H1 (cell line): ENCODE measurements around the gene SLC26A1. TPM values are rescaled to one million over a fixed set of nuclear protein-coding genes. Genes with fewer than 3 reads are reported as not detected.

Experiments used
- CTCF ChIA-PET: fragments of 300-600 bp; sonication (Branson Sonifier 250); formaldehyde crosslinking; loops from one replicate; lab custom pipeline; 2021; ENCODE audit not compliant: partially characterized antibody; lab: Charles Lee
- POLR2A ChIA-PET: fragments of 300-600 bp; sonication (Branson Sonifier 250); formaldehyde crosslinking; loops from one replicate; lab custom pipeline; 2021; ENCODE audit warnings: inconsistent platforms; ENCODE audit not compliant: partially characterized antibody; lab: Charles Lee
- DNase-seq, 2 experiments: peaks; one replicate each; pipeline versions ENCODE4 v3.0.0 to v3.0.0-alpha.2; 2010 to 2022; ENCODE audit warnings: low spot score in 2 of 2, low read depth in 1 of 2, mixed read lengths in 1 of 2
- FAIRE-seq: peaks from 2 replicates; lab custom pipeline; 2011; peaks lifted over from hg19 to GRCh38; lab: Jason Lieb, UNC
- H2AFZ ChIP-seq: 2 replicates; pipeline ENCODE4 v1.8.1; 2012; ENCODE audit warnings: low read length, inconsistent platforms
- H2AK5ac ChIP-seq: 2 replicates; pipeline ENCODE4 v1.6.1; 2013; ENCODE audit warnings: low read depth, low read length
- H2BK120ac ChIP-seq: replicated peaks from 2 replicates; pipeline ENCODE3; 2013; ENCODE audit warnings: low read depth, low read length, inconsistent platforms
- H2BK12ac ChIP-seq: 2 replicates; pipeline ENCODE4 v1.6.1; 2013; ENCODE audit warnings: low read depth, low read length
- H2BK15ac ChIP-seq: 2 replicates; pipeline ENCODE4 v1.6.1; 2013; ENCODE audit warnings: low read length
- H2BK20ac ChIP-seq: 2 replicates; pipeline ENCODE4 v1.6.1; 2013; ENCODE audit warnings: low read length
- H2BK5ac ChIP-seq: 2 replicates; pipeline ENCODE4 v1.6.1; 2013; ENCODE audit warnings: low read depth, low read length
- H3K14ac ChIP-seq: 2 replicates; pipeline ENCODE4 v1.6.1; 2013; ENCODE audit warnings: inconsistent platforms; ENCODE audit not compliant: insufficient read length
- H3K18ac ChIP-seq: 2 replicates; pipeline ENCODE4 v1.6.1; 2013; ENCODE audit warnings: low read length; ENCODE audit errors: extremely low read depth
- H3K23ac ChIP-seq: 2 replicates; pipeline ENCODE4 v1.6.1; 2013; ENCODE audit warnings: inconsistent platforms; ENCODE audit not compliant: insufficient read length
- H3K23me2 ChIP-seq: 2 replicates; pipeline ENCODE4 v1.6.1; 2013; ENCODE audit warnings: low read depth, low read length
- H3K27ac ChIP-seq: 2 replicates; pipeline ENCODE4 v1.6.1; 2011; ENCODE audit warnings: low read depth, low read length, inconsistent platforms
- H3K27me3 ChIP-seq, 4 experiments: replicated peaks in 1 of 4; 1 replicate in 1 of 4; 2 replicates in 3 of 4; pipeline versions ENCODE4 v1.6.1 to v1.8.1; 2011 to 2013; ENCODE audit warnings: low read length in 3 of 4, mild to moderate bottlenecking in 3 of 4, inconsistent platforms in 2 of 4, mixed read lengths in 2 of 4, moderate library complexity in 1 of 4; ENCODE audit not compliant: control insufficient read depth in 3 of 4, insufficient read depth in 3 of 4; ENCODE audit errors: extremely low read depth in 1 of 4
- H3K36me3 ChIP-seq, 4 experiments: 2 replicates each; pipeline versions ENCODE4 v1.6.1 to v1.8.1; 2011 to 2013; ENCODE audit warnings: mild to moderate bottlenecking in 4 of 4, low read length in 3 of 4, moderate library complexity in 2 of 4, control low read depth in 1 of 4, inconsistent platforms in 1 of 4; ENCODE audit not compliant: insufficient read depth in 4 of 4, control insufficient read depth in 2 of 4
- H3K4ac ChIP-seq: replicated peaks from 2 replicates; pipeline ENCODE3; 2013; ENCODE audit warnings: low read length, low read depth, mixed read lengths, inconsistent platforms; ENCODE audit not compliant: insufficient read length
- H3K4me1 ChIP-seq, 4 experiments: replicated peaks in 1 of 4; 1 replicate in 1 of 4; 2 replicates in 3 of 4; pipeline versions ENCODE4 v1.6.1 to v1.8.1; 2011 to 2013; ENCODE audit warnings: low read length in 3 of 4, inconsistent platforms in 2 of 4, mixed read lengths in 1 of 4; ENCODE audit not compliant: insufficient read depth in 4 of 4, control insufficient read depth in 3 of 4
- H3K4me2 ChIP-seq, 2 experiments: 2 replicates each; pipeline versions ENCODE4 v1.6.1 to v1.8.1; 2011 to 2013; ENCODE audit warnings: low read depth in 2 of 2, low read length in 2 of 2, control low read depth in 1 of 2, inconsistent platforms in 1 of 2, mild to moderate bottlenecking in 1 of 2; ENCODE audit not compliant: insufficient read depth in 1 of 2
- H3K4me3 ChIP-seq, 4 experiments: fragments of 200-600, 300-600 bp in 1 of 4; sonication (generic), shearing (Covaris generic), sonication (Bioruptor Twin) in 1 of 4; 2 replicates each; pipeline versions ENCODE4 v1.5.1 to v1.8.1; 2011 to 2016; ENCODE audit warnings: low read length in 4 of 4, low read depth in 3 of 4, control low read depth in 2 of 4, inconsistent platforms in 2 of 4, mild to moderate bottlenecking in 2 of 4, mixed read lengths in 1 of 4, moderate library complexity in 1 of 4; ENCODE audit not compliant: insufficient read depth in 2 of 4; ENCODE audit errors: extremely low read depth in 1 of 4
- H3K56ac ChIP-seq: replicated peaks from 2 replicates; pipeline ENCODE3; 2013; ENCODE audit warnings: low read depth, mild to moderate bottlenecking, mixed read lengths, low read length, inconsistent platforms; ENCODE audit not compliant: insufficient read length
- H3K79me1 ChIP-seq: 2 replicates; pipeline ENCODE4 v1.6.1; 2013; ENCODE audit warnings: low read depth, low read length, control low read depth
- H3K79me2 ChIP-seq, 2 experiments: 2 replicates each; pipeline versions ENCODE4 v1.6.1 to v1.8.1; 2012 to 2013; ENCODE audit warnings: low read length in 2 of 2, mild to moderate bottlenecking in 2 of 2, inconsistent platforms in 1 of 2; ENCODE audit not compliant: insufficient read depth in 2 of 2, control insufficient read depth in 1 of 2
- H3K9ac ChIP-seq, 4 experiments: replicated peaks in 1 of 4; 1 replicate in 1 of 4; 2 replicates in 3 of 4; pipeline versions ENCODE4 v1.6.1 to v1.8.1; 2011 to 2013; ENCODE audit warnings: low read depth in 3 of 4, low read length in 3 of 4, control low read depth in 2 of 4, mild to moderate bottlenecking in 2 of 4, moderate library complexity in 2 of 4, inconsistent platforms in 1 of 4; ENCODE audit errors: extremely low read depth in 1 of 4
- H3K9me3 ChIP-seq, 2 experiments: 2 replicates each; pipeline versions ENCODE4 v1.6.1 to v1.8.1; 2012 to 2013; ENCODE audit warnings: mild to moderate bottlenecking in 2 of 2, moderate library complexity in 2 of 2, control low read depth in 1 of 2, inconsistent platforms in 1 of 2, low read depth in 1 of 2, low read length in 1 of 2, mixed read lengths in 1 of 2; ENCODE audit not compliant: insufficient read depth in 2 of 2
- H4K20me1 ChIP-seq, 2 experiments: replicated peaks in 1 of 2; 2 replicates each; pipeline versions ENCODE3 to v1.8.1; 2011 to 2013; ENCODE audit warnings: inconsistent platforms in 2 of 2, low read length in 2 of 2, mild to moderate bottlenecking in 1 of 2; ENCODE audit not compliant: insufficient read depth in 2 of 2, control insufficient read depth in 1 of 2
- H4K5ac ChIP-seq: 2 replicates; pipeline ENCODE4 v1.6.1; 2013; ENCODE audit warnings: low read length, low read depth, mixed read lengths, inconsistent platforms; ENCODE audit not compliant: insufficient read length
- H4K8ac ChIP-seq: 2 replicates; pipeline ENCODE4 v1.8.0; 2013; ENCODE audit warnings: mild to moderate bottlenecking, moderate library complexity, low read length, inconsistent platforms; ENCODE audit not compliant: insufficient read depth; ENCODE audit errors: extremely low read depth
- H4K91ac ChIP-seq: replicated peaks from 2 replicates; pipeline ENCODE3; 2013; ENCODE audit warnings: low read length, mixed read lengths, inconsistent platforms; ENCODE audit not compliant: insufficient read length
- CBX5 ChIP-seq: fragments of 300-800, 300-1000 bp; sonication (generic); IDR thresholded peaks from 2 replicates; pipeline ENCODE4 v1.7.1; 2016; ENCODE audit warnings: antibody characterized with exemption, low read length, low read depth
- WGBS, 2 experiments: shearing (Covaris generic) in 1 of 2; methylation state at CpG; one replicate each; pipeline versions ENCODE4 v1.1.6 to v1.1.7; 2013 to 2015; ENCODE audit warnings: low lambda C conversion rate in 2 of 2, mixed read lengths in 2 of 2, inconsistent platforms in 1 of 2, low coverage in 1 of 2, missing lambda C conversion rate in 1 of 2; ENCODE audit not compliant: insufficient replicate concordance in 2 of 2, insufficient coverage in 1 of 2, insufficient read length in 1 of 2; ENCODE audit errors: extremely low coverage in 1 of 2, missing lambda C conversion rate in 1 of 2; 5-methylcytosine and 5-hydroxymethylcytosine counted together
- polyA plus RNA-seq, 7 experiments: library from polyadenylated mRNA; depleted of rRNA in 3 of 7; stranded (reverse) in 5 of 7; unstranded in 2 of 7; fragments of >200 nt in 5 of 7; fragments of 200-250 nt in 2 of 7; gene quantifications; 1 replicate in 5 of 7; 2 replicates in 1 of 7; 4 replicates in 1 of 7; pipeline versions ENCODE4 v1.2.1 to v1.2.3, GENCODE V29; 2011 to 2013; ENCODE audit warnings: missing spikeins in 2 of 7, mixed read lengths in 2 of 7
- total RNA-seq: library from RNA; stranded (reverse); fragmentation: NEBNext Ultra II Directional; extraction: Animal tissue kit (Norgen Biotek cat#: 25700); gene quantifications from 2 replicates; pipeline ENCODE4 v1.2.1, GENCODE V29; 2021

Gene SLC26A1
- total and polyA plus RNA-seq, 2 of the 8 experiments (the other 6 are each of a cell fraction or from before 2014, with no cell fraction given), result 0.11 TPM; not detected in 1

- Histone ChIP-seq H3K27me3 (peaks cover 0 to 11% (median 6%) of the 10 kb centered on the region in 4 experiments; a peak in 4 of 7 replicates), H3K56ac (no peak overlapping the region), H3K18ac (no peak overlapping the region; the same call in 1 of the 2 replicates), H3K4ac (no peak overlapping the region), H3K4me3 (no peak overlapping the region), H2BK20ac (no peak overlapping the region), H3K4me1 (peaks cover 3 to 10% (median 8%) of the 10 kb centered on the region in 4 experiments), H2BK5ac (no peak overlapping the region), H2BK12ac (no peak overlapping the region), H4K20me1 (peaks cover 0 to 2% of the 10 kb centered on the region in 2 experiments), H3K27ac (no peak overlapping the region), H3K79me2 (no peaks in the 10 kb centered on the region), H3K23ac (no peak overlapping the region), H3K9me3 (no peaks in the 10 kb centered on the region), H2AK5ac (no peak overlapping the region), H3K23me2 (peaks cover 6% of the 10 kb centered on the region; the same call in 1 of the 2 replicates), H2BK15ac (no peak overlapping the region), H3K36me3 (no peaks in the 10 kb centered on the region), H4K5ac (no peak overlapping the region), H4K91ac (no peak overlapping the region), H3K79me1 (no peaks in the 10 kb centered on the region), H2AFZ (no peak overlapping the region), H4K8ac (peak overlapping the region; percentile 78; the same call in 1 of the 2 replicates), H3K14ac (no peak overlapping the region), H3K9ac (no peak overlapping the region), H2BK120ac (no peak overlapping the region), H3K4me2 (peak overlapping the region in 1 of 2 experiments; percentile 33; a peak in 1 of 4 replicates)
- CTCF ChIA-PET, result no interaction called here
- no peak for FAIRE-seq
- DNase-seq, result peak in 1 of 2 experiments; percentile 45
- POLR2A ChIA-PET, result interaction anchor here (1.2 to 1.7 kb wide), 2 partner anchors 12 to 15 kb away, joined by 4 read pairs; partner anchors contain the start of genes GAK and TMEM175
- TF ChIP-seq CBX5, result no peak
- WGBS, 2 experiments, result 80% methylated on average over 51 of the region's 62 CpGs; no CpG with 5 or more reads in 1 of the 2 experiments
These were observed 46.4 kb downstream of the SLC26A1 start for GRCh38 chr4:946517-947471.
